Activated CD4-positive, alpha-beta T cell treated with anti-CD3 and anti-CD28 coated beads, Interleukin-2, amount 10 ng/mL, durations not matched to agents 7 days and 5 days (primary cell): ENCODE data around the gene SYMPK. TPM values are rescaled to one million over a fixed set of nuclear protein-coding genes. Genes with fewer than 3 reads are reported as not detected.
A peak's percentile ranks its signal among the peaks of the same experiment; 100 is the strongest.

ENCODE experiments used
- CTCF ChIA-PET: fragments of 350-600 bp; sonication (Branson Sonifier 250); formaldehyde crosslinking; loops from one replicate; lab custom pipeline; 2021; ENCODE audit warnings: antibody characterized with exemption; lab: Charles Lee
- POLR2A ChIA-PET: fragments of 350-600 bp; sonication (Branson Sonifier 250); formaldehyde crosslinking; loops from one replicate; lab custom pipeline; 2021; ENCODE audit warnings: antibody characterized with exemption; lab: Charles Lee
- DNase-seq: peaks from one replicate; pipeline ENCODE4 v3.0.0-alpha.2; 2020
- H3K27ac Mint-ChIP-seq: one replicate; pipeline ENCODE4 v1.8.0; 2021; ENCODE audit warnings: mild to moderate bottlenecking, moderate library complexity, mixed read lengths
- H3K27me3 Mint-ChIP-seq: one replicate; pipeline ENCODE4 v1.8.0; 2021; ENCODE audit warnings: mixed read lengths
- H3K36me3 Mint-ChIP-seq: one replicate; pipeline ENCODE4 v1.8.0; 2021; ENCODE audit warnings: low read depth, mixed read lengths
- H3K4me1 Mint-ChIP-seq: one replicate; pipeline ENCODE4 v1.8.0; 2021; ENCODE audit warnings: mixed read lengths
- H3K4me3 Mint-ChIP-seq: one replicate; pipeline ENCODE4 v1.8.0; 2021; ENCODE audit warnings: mild to moderate bottlenecking, moderate library complexity, mixed read lengths
- H3K9me3 Mint-ChIP-seq: one replicate; pipeline ENCODE4 v1.8.0; 2021; ENCODE audit warnings: mixed read lengths
- total RNA-seq, 2 experiments: library from RNA; stranded (reverse); gene quantifications; one replicate each; pipeline ENCODE4 v1.2.3, GENCODE V29; 2021

The SYMPK gene
- total RNA-seq, 2 experiments from 2014 or later = 91.0 to 98.0 TPM

DNA sequence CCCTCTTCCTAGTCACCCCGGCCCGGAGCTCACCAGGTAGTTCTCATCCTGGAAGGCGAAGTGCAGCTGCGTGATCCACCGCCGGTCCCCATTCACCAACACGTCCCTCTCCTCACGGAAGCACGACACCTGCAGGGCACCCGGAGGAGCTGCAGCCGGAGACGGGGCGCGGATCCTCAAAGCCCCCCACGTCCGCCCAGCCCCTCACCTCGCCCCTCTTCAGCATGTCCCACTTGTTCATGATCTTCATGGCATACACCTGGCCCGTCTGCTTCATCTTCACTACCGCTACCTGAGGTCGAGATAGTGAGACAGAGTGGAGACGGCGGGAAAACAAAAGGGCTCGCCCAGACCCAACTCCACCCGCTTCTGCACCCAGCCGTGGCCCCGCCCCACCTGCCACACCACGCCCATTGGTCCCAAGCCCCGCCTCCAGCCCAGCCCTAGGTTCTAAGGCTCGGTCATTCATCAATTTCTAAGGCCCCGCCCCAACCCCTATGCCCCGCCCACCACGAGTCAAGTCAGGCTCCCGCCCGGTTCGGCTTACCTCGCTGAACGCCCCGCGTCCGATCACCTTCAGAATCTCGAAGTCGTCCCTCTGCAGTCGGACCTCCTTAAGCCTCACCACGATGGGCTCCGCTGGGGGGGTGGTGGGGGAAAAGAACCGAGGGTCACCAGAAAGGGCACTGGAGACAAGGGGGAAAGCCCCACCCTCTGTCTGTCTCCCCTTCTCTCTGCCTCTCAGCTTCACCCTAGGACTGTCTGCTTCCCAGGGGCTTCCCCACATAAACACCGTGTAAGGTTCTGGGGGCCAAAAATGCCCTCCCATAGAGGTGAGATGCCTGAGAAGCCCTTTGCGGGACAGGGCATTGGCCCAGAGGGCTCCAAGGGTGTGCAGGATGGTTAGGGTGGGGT is 83.5 kb downstream of the SYMPK start:
- POLR2A ChIA-PET = interaction anchor here (0.5 kb wide), 1 partner anchor 10 kb away, joined by 3 read pairs; the partner anchor contains the start of gene SIX5
- H3K4me1 Mint-ChIP-seq = peaks cover 15% of the 10 kb centered on the region
- H3K27me3 Mint-ChIP-seq = peaks cover 17% of the 10 kb centered on the region
- no peaks in the 10 kb centered on the region for H3K9me3 Mint-ChIP-seq
- H3K36me3 Mint-ChIP-seq = peaks cover 9% of the 10 kb centered on the region
- peak; percentile 82 for DNase-seq
- no peak overlapping the region for H3K27ac Mint-ChIP-seq
- CTCF ChIA-PET = interaction anchor here (0.7 to 2.2 kb wide), 10 partner anchors 8 to 69 kb away, joined by 3 to 29 read pairs (median 4); partner anchors contain the start of genes DMWD and SIX5
- peak overlapping the region; percentile 67 for H3K4me3 Mint-ChIP-seq

DNA sequence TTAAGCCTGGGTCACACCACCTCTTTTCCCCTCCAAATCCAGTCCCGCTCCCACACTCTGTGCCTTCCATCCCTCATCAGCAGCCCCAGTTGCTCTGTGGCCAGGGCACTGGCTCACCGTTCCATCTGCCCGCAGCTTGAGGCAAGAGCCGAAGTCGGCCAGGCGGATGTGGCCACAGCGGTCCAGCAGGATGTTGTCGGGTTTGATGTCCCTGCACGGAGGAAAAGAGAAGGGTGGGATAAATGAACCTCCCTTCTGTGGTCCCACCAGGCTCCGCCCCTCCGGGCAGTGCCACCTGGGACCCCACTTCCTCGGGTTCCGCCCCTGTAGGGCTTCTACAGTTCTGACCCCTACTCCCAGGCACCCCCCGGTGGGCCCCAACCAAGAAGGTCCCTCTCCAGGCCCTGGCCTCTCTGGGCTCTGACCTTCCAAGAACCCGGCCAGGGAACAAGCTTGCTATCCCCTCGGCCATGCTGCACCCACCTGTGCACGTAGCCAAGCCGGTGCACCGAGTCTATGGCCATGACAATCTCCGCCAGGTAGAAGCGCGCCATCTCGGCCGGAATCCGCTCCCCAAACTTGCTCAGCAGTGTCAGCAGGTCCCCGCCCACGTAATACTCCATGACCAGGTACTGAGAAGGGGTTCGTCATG is 84.8 kb downstream of the SYMPK start:
- Mint-ChIP-seq H3K27me3 (peaks cover 16% of the 10 kb centered on the region), H3K36me3 (peaks cover 9% of the 10 kb centered on the region), H3K9me3 (no peaks in the 10 kb centered on the region), H3K27ac (no peak overlapping the region), H3K4me3 (no peak overlapping the region), H3K4me1 (peaks cover 15% of the 10 kb centered on the region)
- CTCF ChIA-PET = interaction anchor here (1.1 to 2.2 kb wide), 3 partner anchors 9 to 24 kb away, joined by 5 to 29 read pairs (median 13); partner anchors contain the start of genes DMWD and SIX5
- DNase-seq = no peak
- POLR2A ChIA-PET = no interaction called here

DNA sequence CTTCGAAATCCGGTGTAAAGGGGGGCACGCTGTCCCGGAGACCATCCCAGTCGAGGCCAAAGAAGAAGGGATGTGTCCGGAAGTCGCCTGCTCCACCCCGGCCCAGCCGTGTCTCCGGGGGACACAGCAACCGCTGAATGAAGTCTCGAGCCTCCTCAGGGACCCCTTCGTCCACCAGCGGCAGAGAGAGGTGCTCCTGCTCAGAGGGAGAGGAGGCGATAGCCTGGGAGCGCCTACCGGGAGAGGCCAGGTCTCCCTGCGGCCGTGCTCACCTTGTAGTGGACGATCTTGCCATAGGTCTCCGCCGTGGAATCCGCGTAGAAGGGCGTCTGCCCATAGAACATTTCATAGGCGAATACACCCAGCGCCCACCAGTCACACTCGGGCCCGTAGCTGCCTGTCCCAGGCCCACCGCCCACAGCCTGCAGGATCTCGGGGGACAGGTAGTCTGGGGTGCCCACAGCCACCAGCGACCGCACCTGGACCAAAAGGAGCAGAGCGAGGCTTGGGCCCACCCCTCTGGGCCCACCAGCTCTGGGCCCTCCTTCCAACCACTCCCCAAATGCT is 85.5 kb downstream of the SYMPK start:
- no peak overlapping the region for H3K27ac Mint-ChIP-seq
- POLR2A ChIA-PET = no interaction called here
- no peak for DNase-seq
- no peak overlapping the region for H3K4me3 Mint-ChIP-seq
- H3K9me3 Mint-ChIP-seq = no peaks in the 10 kb centered on the region
- peaks cover 16% of the 10 kb centered on the region for H3K27me3 Mint-ChIP-seq
- CTCF ChIA-PET = interaction anchor here (2.2 kb wide), 1 partner anchor 14 kb away, joined by 13 read pairs; the partner anchor contains the start of gene DMWD
- peaks cover 9% of the 10 kb centered on the region for H3K36me3 Mint-ChIP-seq
- peaks cover 15% of the 10 kb centered on the region for H3K4me1 Mint-ChIP-seq

DNA sequence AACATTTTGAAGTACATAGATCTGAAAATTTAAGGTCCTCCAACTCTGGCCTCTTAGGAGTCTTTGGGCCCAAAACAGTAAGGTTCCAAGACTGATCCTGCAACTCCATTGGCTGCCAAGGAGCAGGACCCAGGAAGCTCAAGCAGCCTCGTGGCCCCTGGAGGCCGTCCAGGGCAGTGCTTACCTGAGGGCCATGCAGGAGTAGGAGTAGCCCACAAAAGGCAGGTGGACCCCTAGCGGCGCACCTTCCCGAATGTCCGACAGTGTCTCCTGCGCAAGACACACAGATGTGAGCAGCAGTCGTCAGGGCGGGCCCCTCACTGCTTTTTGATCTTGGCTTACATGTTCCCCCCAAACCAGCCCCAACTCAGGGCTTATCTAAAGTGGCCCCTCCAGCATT is 88.2 kb downstream of the SYMPK start:
- ChIA-PET POLR2A (no interaction called here), CTCF (interaction anchor here (1.4 to 1.9 kb wide), 2 partner anchors 17 to 23 kb away, joined by 3 to 8 read pairs; partner anchors contain the start of gene DMWD)
- H3K4me1 Mint-ChIP-seq = peaks cover 27% of the 10 kb centered on the region
- H3K4me3 Mint-ChIP-seq = no peak overlapping the region
- peaks cover 9% of the 10 kb centered on the region for H3K36me3 Mint-ChIP-seq
- peaks cover 12% of the 10 kb centered on the region for H3K27me3 Mint-ChIP-seq
- no peaks in the 10 kb centered on the region for H3K9me3 Mint-ChIP-seq
- no peak overlapping the region for H3K27ac Mint-ChIP-seq
- DNase-seq = no peak

DNA sequence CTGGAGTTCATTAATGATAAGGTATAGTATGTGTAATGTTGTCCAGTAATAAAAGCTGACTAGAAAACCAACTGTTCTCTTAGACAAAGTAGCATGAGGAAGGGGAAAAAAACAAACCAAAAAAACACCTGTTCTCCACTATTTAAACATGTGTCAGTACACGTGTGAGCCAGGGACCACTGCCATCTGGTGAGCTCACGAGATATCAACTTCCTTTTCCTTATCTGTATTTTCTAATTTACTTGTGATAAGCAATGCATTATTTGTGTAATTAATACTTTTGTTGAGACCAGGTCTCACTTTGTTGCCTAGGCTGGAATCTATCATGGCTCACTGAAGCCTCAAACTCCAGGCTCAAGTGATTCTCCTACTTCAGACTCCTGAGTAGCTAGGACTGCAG is 89.6 kb downstream of the SYMPK start:
- ChIA-PET CTCF (interaction anchor here (1.0 to 1.9 kb wide), 2 partner anchors 19 to 26 kb away, joined by 3 to 8 read pairs; partner anchors contain the start of gene DMWD), POLR2A (no interaction called here)
- peaks cover 9% of the 10 kb centered on the region for H3K27me3 Mint-ChIP-seq
- peaks cover 5% of the 10 kb centered on the region for H3K36me3 Mint-ChIP-seq
- peaks cover 20% of the 10 kb centered on the region for H3K4me1 Mint-ChIP-seq
- no peaks in the 10 kb centered on the region for H3K9me3 Mint-ChIP-seq
- no peak overlapping the region for H3K4me3 Mint-ChIP-seq
- no peak overlapping the region for H3K27ac Mint-ChIP-seq
- no peak for DNase-seq

DNA sequence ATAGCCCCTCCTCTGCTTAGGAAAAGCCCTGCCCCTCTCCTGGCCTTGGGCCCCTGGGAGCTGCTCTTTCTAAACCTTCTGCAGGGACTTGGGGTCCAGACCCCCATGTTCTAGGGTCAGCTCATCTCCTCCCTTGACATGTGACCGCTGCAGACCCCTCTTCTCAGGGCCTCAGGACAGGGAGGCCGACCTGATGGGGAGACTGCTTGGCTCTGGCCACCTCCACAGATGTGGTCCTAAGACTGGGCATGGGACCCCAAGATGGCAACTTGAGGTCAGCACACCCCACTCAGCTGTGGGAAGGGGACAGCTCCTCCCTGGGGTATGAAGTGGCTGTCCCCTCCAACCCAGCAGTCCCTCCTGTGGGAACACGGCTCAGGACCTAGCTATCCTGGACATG is 90.0 kb downstream of the SYMPK start:
- DNase-seq = no peak
- peaks cover 9% of the 10 kb centered on the region for H3K27me3 Mint-ChIP-seq
- peaks cover 19% of the 10 kb centered on the region for H3K4me1 Mint-ChIP-seq
- no peak overlapping the region for H3K4me3 Mint-ChIP-seq
- H3K27ac Mint-ChIP-seq = no peak overlapping the region
- peaks cover 5% of the 10 kb centered on the region for H3K36me3 Mint-ChIP-seq
- CTCF ChIA-PET = interaction anchor here (1.0 to 1.9 kb wide), 4 partner anchors 19 to 28 kb away, joined by 3 to 8 read pairs (median 3); partner anchors contain the start of gene DMWD
- no peaks in the 10 kb centered on the region for H3K9me3 Mint-ChIP-seq
- POLR2A ChIA-PET = no interaction called here

DNA sequence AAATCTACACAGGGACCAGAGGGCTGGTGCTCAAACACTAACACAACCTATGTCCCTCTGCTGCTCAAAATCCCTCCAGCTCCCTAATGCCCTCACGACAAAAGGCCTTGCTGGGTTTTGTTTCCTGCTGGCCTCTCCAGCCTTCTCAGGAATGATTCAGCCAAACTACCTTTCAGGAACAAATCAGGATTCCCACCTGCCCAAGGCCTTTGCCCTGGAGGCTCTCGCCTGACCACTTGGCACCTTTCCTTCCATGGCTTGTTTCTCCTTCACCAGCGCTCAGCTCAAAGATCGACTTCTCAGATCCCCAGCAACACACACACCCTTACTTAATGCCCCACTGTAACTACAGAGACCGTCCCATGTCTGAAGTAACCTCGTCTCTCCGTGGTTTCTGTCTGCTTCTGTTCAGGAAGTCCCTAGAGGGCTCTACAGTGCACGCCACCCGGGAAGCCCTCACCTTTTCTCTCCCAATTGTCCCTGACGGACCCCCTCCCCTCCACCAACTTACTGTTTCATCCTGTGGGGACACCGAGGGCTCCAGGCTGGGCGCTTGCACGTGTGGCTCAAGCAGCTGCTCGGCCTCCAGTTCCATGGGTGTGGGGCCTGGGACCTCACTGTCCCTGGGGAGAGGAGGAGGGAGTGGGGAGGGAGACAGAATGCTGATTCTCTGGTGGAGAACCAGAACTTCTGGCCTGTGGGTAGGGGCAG is 90.7 kb downstream of the SYMPK start:
- peaks cover 20% of the 10 kb centered on the region for H3K4me1 Mint-ChIP-seq
- ChIA-PET CTCF (interaction anchor here (1.0 to 1.4 kb wide), 3 partner anchors 18 to 88 kb away, joined by 3 read pairs; no protein-coding TSS in a partner anchor), POLR2A (no interaction called here)
- H3K9me3 Mint-ChIP-seq = no peaks in the 10 kb centered on the region
- DNase-seq = no peak
- H3K4me3 Mint-ChIP-seq = no peak overlapping the region
- H3K27me3 Mint-ChIP-seq = peaks cover 12% of the 10 kb centered on the region
- peaks cover 5% of the 10 kb centered on the region for H3K36me3 Mint-ChIP-seq
- H3K27ac Mint-ChIP-seq = no peak overlapping the region

DNA sequence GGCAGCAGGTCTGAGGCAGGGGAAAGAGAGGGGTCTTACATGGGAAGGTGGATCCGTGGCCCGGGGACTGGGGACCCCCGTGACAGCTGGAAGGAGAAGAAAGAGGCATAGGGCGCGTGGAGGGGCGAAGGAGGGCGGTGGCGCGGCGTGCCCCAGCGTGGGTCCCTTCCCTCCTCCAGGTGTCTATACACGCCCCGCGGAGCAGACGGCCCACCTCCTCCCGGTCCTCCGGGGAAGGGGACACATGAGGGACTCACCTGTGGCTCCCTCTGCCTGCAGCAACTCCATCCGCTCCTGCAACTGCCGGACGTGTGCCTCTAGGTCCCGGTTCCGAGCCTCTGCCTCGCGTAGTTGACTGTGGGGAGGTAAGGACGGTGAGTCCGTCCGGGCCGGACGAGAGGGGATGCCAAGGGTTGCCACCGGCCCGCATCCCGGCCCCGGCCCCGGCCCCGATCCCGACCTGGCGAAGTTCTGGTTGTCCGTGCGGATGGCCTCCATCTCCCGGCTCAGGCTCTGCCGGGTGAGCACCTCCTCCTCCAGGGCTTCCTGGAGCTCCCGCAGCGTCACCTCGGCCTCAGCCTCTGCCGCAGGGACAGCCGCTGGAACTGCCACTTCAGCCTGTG is 91.5 kb downstream of the SYMPK start:
- H3K36me3 Mint-ChIP-seq = no peaks in the 10 kb centered on the region
- peaks cover 14% of the 10 kb centered on the region for H3K27me3 Mint-ChIP-seq
- ChIA-PET POLR2A (interaction anchor here (0.5 kb wide), 1 partner anchor 846 kb away, joined by 3 read pairs; no protein-coding TSS in a partner anchor), CTCF (interaction anchor here (1.0 to 3.2 kb wide), 12 partner anchors 12 to 129 kb away, joined by 3 to 45 read pairs (median 6); partner anchors contain the start of genes DMPK, DMWD and IRF2BP1)
- no peak overlapping the region for H3K27ac Mint-ChIP-seq
- peaks cover 21% of the 10 kb centered on the region for H3K4me1 Mint-ChIP-seq
- DNase-seq = no peak
- H3K4me3 Mint-ChIP-seq = no peak overlapping the region
- H3K9me3 Mint-ChIP-seq = no peaks in the 10 kb centered on the region

DNA sequence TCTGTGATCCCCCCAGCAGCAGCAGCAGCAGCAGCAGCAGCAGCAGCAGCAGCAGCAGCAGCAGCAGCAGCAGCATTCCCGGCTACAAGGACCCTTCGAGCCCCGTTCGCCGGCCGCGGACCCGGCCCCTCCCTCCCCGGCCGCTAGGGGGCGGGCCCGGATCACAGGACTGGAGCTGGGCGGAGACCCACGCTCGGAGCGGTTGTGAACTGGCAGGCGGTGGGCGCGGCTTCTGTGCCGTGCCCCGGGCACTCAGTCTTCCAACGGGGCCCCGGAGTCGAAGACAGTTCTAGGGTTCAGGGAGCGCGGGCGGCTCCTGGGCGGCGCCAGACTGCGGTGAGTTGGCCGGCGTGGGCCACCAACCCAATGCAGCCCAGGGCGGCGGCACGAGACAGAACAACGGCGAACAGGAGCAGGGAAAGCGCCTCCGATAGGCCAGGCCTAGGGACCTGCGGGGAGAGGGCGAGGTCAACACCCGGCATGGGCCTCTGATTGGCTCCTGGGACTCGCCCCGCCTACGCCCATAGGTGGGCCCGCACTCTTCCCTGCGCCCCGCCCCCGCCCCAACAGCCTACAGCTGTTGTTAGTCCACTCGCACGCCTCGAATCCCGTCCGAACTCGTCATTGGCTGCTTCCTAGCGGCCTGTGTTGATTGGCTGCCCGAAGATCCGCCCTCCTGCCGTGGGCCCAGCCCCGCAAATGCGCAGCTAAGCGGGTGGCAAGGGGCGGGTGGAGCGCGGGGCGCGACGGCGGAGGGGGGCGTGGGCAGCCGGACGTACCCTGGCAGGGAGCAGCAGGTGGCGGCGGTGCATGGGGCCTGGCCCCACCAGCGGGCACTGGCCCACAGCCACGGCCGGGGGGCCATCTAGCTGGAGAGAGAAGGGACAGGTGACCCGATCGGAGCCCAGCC is 92.5 kb downstream of the SYMPK start:
- Mint-ChIP-seq H3K27ac (peak overlapping the region; percentile 84), H3K27me3 (peaks cover 16% of the 10 kb centered on the region), H3K4me3 (peak overlapping the region; percentile 75), H3K9me3 (no peaks in the 10 kb centered on the region), H3K4me1 (peaks cover 21% of the 10 kb centered on the region), H3K36me3 (no peaks in the 10 kb centered on the region)
- CTCF ChIA-PET = interaction anchor here (0.6 to 3.2 kb wide), 37 partner anchors 8 to 494 kb away, joined by 3 to 45 read pairs (median 5); partner anchors contain the start of genes DMPK, DMWD, FBXO46 and IRF2BP1
- peak; percentile 89 for DNase-seq
- POLR2A ChIA-PET = interaction anchor here (0.6 kb wide), 1 partner anchor 594 kb away, joined by 3 read pairs; no protein-coding TSS in a partner anchor

DNA sequence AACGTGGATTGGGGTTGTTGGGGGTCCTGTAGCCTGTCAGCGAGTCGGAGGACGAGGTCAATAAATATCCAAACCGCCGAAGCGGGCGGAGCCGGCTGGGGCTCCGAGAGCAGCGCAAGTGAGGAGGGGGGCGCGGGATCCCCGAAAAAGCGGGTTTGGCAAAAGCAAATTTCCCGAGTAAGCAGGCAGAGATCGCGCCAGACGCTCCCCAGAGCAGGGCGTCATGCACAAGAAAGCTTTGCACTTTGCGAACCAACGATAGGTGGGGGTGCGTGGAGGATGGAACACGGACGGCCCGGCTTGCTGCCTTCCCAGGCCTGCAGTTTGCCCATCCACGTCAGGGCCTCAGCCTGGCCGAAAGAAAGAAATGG is 93.1 kb downstream of the SYMPK start:
- H3K9me3 Mint-ChIP-seq = no peaks in the 10 kb centered on the region
- H3K27ac Mint-ChIP-seq = peak overlapping the region; percentile 84
- DNase-seq = peak; percentile 62
- H3K4me3 Mint-ChIP-seq = peak overlapping the region; percentile 75
- CTCF ChIA-PET = interaction anchor here (0.8 to 3.2 kb wide), 36 partner anchors 9 to 495 kb away, joined by 3 to 45 read pairs (median 5); partner anchors contain the start of genes DMPK and DMWD
- POLR2A ChIA-PET = interaction anchor here (0.6 kb wide), 1 partner anchor 93 kb away, joined by 7 read pairs; no protein-coding TSS in a partner anchor
- no peaks in the 10 kb centered on the region for H3K36me3 Mint-ChIP-seq
- H3K27me3 Mint-ChIP-seq = peaks cover 16% of the 10 kb centered on the region
- H3K4me1 Mint-ChIP-seq = peaks cover 21% of the 10 kb centered on the region
